ENCODE data around the gene RNU1-3.
"Not testable (repeated sequence)": the region's sequence is repeated elsewhere in the genome, so short reads cannot be mapped to it uniquely, and the experiment has no call there.

Gene RNU1-3

GRCh38 chr1:16644482-16645270 lies 22.1 kb downstream of the RNU1-3 start:
- peak overlapping the region; percentile 97 for H3K4me3 ChIP-seq (replicated peaks; ENCODE audit: insufficient read depth, low read length)
- TF ChIP-seq POLR2AphosphoS5 (IDR thresholded peaks at IDR 0.05; ENCODE audit: low read depth): peak; percentile 97
- peak; percentile 71 for TF ChIP-seq GABPA (IDR thresholded peaks at IDR 0.05; ENCODE audit: low read depth)
- TF ChIP-seq CTCF (IDR thresholded peaks at IDR 0.05; ENCODE audit: insufficient read depth, low read length): peak; percentile 30
- peak overlapping the region; percentile 71 for H3K27ac ChIP-seq (replicated peaks)
- not testable (repeated sequence) for H3K27me3 ChIP-seq (ENCODE audit: insufficient read depth, poor library complexity, severe bottlenecking)
- peak; percentile 96 to 99 for DNase-seq (ENCODE audit: low read depth in 1 of 2, low spot score in 1 of 2)

- no peak for DNase-seq (ENCODE audit: low read depth in 1 of 2, low spot score in 1 of 2)
- Histone ChIP-seq H3K27ac (replicated peaks) (peak overlapping the region; percentile 71), H3K4me3 (replicated peaks; ENCODE audit: insufficient read depth, low read length) (peak overlapping the region; percentile 97), H3K27me3 (ENCODE audit: insufficient read depth, poor library complexity, severe bottlenecking) (no peaks in the 10 kb centered on the region)
- TF ChIP-seq CTCF (IDR thresholded peaks at IDR 0.05; ENCODE audit: insufficient read depth, low read length): no peak
- no peak for TF ChIP-seq SPI1 (IDR thresholded peaks at IDR 0.05; ENCODE audit: borderline replicate concordance, low read depth)
- TF ChIP-seq GABPA (IDR thresholded peaks at IDR 0.05; ENCODE audit: low read depth): no peak
- TF ChIP-seq POLR2AphosphoS5 (IDR thresholded peaks at IDR 0.05; ENCODE audit: low read depth): no peak
- no peak for TF ChIP-seq REST (IDR thresholded peaks at IDR 0.05; ENCODE audit: insufficient replicate concordance, low read depth)
Measured at GRCh38 chr1:16644193-16644481, 22.6 kb downstream of the RNU1-3 start.

DNA sequence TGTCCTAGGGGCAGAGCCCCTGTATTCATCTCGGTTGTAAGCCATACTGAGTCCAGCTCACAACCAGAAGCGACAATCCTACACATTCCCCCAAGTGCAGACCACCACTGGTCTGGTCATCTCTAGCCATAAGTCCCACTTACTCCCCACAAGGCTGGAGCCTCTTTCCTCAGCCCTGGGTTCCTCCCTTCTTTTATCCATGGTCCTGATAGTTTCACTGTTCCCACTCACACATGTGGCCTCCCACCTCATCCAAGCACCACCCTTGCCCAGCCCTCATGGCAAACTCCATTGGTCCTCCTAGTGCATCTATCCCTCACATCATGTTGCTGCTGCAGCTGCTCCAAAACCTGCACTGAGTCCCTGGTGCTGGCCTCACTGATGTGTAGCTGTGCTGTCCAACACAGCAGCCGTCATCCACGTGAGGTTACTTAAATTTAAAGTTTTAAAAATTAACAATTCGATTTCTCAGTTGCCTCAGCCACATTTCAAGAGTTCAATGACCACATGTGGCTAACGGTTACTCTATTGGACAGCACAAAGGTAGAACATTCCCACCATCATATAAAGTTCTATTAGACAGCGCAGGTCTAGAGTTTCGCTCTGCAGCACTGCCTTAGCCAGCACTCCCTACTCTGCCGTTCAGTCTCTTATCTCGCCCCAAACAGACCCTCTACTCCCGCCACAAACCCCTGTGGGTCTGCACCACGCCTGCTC lies 23.1 kb downstream of the RNU1-3 start:
- TF ChIP-seq REST (IDR thresholded peaks at IDR 0.05; ENCODE audit: insufficient replicate concordance, low read depth): peak; percentile 84
- Histone ChIP-seq H3K4me3 (replicated peaks; ENCODE audit: insufficient read depth, low read length) (peak overlapping the region; percentile 97), H3K27ac (replicated peaks) (peak overlapping the region; percentile 71)
- not testable (repeated sequence) for DNase-seq (ENCODE audit: low read depth in 1 of 2, low spot score in 1 of 2); H3K27me3 ChIP-seq (ENCODE audit: insufficient read depth, poor library complexity, severe bottlenecking)

DNA sequence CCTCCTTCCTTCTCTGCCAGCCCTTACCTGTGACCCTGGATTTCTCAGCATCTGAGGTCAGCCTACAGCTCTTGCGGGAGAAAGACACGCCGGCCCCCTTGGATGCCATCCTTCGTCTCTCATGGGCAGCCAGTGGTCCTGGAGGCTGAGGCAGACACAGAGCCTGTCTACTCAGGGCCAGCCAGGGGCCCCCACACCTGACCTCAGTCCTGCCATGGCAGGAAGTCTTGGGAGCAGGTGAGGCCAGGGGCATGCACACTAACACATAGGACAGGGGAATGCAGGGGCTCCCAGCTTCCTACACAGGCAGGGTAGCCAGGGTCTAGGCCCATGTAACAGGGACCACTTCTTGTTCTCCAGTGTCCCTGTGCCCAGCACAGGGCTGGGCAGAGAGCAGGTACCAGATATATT lies 23.7 kb downstream of the RNU1-3 start:
- not testable (repeated sequence) for H3K4me3 ChIP-seq (replicated peaks; ENCODE audit: insufficient read depth, low read length); H3K27ac ChIP-seq (replicated peaks); DNase-seq (ENCODE audit: low read depth in 1 of 2, low spot score in 1 of 2); H3K27me3 ChIP-seq (ENCODE audit: insufficient read depth, poor library complexity, severe bottlenecking)

GRCh38 chr1:16642025-16642966 lies 24.5 kb downstream of the RNU1-3 start:
- not testable (repeated sequence) for DNase-seq (ENCODE audit: low read depth in 1 of 2, low spot score in 1 of 2); H3K27me3 ChIP-seq (ENCODE audit: insufficient read depth, poor library complexity, severe bottlenecking); H3K27ac ChIP-seq (replicated peaks); H3K4me3 ChIP-seq (replicated peaks; ENCODE audit: insufficient read depth, low read length)

DNA sequence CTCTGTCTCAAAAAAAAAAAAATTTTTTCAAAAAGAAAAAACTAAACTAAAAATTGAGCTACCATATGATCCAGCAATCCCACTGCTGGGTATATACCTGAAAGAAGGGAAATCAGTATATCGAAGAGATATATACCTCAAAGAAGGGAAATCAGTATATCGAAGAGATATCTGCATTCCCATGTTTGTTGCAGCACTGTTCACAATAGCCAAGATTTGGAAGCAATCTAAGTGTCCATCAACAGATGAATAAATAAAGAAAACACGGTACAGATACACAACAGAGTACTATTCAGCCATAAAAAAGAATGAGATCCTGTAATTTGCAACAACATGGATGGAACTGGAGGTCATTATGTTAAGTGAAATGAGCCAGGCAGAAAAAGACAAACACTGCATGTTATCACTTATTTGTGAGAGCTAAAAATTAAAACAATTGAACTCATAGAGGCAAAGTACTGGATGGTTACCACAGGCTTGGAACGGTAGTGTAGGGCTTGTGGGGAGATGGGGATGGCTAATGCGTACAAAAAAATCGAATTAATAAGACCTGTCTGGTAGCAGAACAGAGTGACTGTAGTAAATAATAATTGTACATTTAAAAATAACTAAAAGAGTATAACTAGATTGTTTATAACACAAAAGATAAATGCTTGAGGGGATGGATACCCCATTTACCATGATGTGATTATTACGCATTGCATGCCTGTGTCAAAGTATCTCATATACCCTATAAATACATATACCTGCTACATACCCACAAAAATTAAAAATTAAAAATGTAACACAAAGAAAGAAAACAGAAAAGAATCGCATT lies 25.4 kb downstream of the RNU1-3 start:
- H3K4me3 ChIP-seq (replicated peaks; ENCODE audit: insufficient read depth, low read length); H3K27me3 ChIP-seq (ENCODE audit: insufficient read depth, poor library complexity, severe bottlenecking); DNase-seq (ENCODE audit: low read depth in 1 of 2, low spot score in 1 of 2); H3K27ac ChIP-seq (replicated peaks): not testable (repeated sequence)
